Dedifferentiated amniotic fluid mesenchymal stem cell (primary cell): Measurements from ENCODE around the gene KRT20.
"Not testable (repeated sequence)": the region's sequence is repeated elsewhere in the genome, so short reads cannot be mapped to it uniquely, and the experiment has no call there.

ENCODE experiments used
- DNase-seq: peaks from one replicate; pipeline ENCODE4 v3.0.0-alpha.2; 2016; ENCODE audit errors: extremely low spot score

Gene KRT20

DNA sequence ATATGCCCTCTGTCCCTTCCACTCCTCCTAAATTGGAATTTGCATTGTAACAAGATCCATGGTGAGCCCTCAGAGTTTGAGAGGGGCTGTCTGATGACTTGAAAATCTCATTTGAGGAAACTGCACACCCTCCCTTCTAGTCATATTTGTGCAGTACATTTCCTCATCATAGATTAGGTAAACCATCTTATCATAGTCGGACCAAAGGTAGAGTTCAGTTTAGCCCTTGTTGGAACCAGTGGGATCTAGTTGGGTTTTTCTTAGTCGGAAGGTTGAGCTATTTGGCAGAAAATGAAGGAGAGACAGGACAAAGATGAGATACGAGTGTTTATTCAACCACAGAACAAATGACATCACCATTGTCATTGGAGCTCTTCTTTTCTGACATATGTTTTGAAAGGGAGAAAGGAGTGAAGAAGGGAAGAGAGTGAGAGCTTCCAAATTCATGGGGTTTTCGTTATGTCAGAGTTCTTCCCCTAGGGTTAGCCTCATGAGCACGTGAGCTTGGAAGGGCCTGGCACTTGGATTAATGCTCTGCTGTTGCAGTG is 15.8 kb upstream of the KRT20 start:
- DNase-seq = no peak

DNA sequence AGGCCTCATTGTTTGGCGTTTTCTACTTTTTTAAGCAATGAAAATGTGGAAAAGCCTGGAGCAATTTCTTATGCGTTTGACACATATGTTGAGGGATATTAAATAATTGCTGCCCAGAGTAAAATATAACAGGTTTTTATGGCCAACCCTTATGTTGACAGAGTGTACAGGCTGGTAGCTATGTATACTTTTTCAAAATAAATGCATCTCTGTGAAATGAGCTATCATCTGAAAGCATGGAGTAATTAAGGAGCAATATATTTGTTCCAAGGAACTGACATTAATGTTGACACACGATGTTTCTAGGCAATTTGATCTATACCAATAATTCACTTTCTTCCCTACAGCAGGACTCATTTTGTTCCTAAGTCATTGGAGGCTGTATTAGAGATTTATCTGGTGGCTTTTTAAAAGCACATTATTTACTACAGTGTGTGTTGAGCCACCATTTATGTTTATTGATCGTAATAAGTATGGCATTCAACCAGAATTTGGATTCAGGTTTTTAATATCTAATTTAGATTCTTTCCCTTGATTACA is 11.9 kb upstream of the KRT20 start:
- DNase-seq = no peak

DNA sequence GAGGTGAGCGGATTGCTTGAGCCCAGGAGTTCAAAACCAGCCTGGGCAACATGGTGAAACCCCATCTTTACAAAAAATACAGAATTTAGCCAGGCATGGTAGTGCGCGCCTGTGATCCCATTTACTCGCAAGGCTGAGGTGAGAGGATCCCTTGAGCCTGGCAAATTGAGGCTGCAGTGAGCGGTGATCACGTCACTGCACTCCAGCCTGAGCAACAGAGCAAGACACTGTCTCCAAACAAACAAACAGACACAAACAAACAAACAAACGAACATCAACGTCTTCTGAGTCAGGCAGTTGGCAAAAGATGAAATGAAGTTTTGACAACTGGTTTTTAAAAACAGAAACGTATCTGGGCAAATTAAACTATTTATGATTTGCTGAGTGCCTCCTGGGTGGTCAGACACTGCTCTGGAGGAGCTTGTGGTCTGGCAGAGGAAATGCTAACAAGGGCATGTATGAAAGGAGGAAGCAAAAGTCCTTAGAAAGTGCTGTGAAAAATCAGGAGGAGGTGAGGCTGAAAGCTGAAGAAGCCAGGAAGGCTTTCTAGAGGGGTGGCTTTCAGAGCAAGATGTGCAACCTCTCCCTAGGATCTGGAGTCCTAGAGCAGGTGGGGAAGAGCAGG is 10.2 kb upstream of the KRT20 start:
- no peak for DNase-seq

DNA sequence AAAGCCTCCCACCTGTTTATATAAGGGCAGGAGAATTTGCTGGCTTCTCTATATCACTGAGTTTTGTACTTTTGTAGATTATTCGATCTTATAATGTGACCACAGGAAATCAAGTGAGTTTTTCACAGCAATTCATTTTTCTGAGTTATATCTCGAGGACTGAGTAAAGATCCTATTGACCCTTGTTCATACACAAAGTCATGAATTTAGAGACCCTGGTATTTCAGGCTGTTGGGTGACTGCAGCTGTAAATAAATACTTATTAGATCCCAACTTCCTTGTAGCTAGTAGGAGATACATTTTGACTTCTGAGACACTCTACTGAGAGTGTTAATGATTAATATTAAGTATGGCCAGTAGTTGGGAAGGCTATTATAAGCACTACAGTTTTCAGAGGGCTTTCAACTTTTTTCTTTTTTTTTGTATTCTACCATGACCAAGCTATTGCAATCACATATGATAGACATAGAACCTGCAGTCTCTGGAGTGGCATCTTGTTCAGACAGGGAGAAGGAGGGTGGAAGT is 3.2 kb upstream of the KRT20 start:
- DNase-seq = no peak

DNA sequence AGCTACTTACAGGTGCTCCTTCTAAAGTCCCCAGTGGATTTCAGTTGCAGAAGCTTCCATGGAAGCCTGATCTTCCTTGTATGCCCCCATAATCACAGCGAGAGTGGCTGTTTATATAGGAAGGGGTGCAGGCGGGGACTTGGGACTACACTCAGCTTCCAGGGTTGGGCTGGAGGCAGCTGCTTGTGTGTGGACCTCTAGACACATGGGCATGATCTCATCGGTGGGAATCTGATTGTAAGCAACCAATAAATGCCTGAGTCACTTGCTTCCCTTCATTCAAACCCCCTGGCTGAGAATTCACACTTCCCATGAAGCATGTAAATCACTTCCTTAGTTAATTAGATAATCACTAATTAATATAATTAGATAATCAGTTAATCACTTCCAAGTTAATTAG is 1.0 kb upstream of the KRT20 start:
- DNase-seq = no peak

DNA sequence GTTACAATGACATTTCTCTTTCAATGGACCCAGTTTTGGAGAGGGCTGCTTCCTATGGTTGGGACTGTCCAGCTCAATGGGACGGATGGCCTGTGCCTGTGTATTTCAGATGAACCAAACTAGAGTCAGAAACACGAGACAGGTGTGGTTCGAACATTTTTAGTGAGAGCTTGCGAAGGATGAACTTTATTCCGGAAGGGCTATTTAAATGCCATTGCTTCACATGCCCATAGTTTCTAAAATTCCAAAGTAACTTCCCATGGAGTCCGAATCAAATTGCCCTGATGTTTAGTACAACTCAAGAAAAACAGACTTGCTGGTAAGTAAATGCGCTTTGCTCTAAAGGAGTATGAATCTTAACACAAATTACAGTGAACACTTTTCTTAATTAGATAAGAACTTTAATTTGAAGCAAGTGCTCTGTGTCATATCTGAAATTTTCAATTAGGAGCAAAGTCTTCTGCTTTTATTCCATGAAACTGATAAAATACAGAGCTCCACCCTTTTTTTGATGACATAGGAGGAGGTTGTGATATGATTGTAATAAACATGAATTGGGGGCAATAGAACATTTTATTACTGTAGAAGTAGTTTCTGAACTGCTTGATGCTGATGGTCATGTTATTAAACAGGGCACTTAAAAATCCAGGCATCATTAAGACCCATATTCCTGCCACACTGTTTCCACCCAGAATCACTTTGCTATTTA is 1.3 kb downstream of the KRT20 start:
- DNase-seq = no peak

DNA sequence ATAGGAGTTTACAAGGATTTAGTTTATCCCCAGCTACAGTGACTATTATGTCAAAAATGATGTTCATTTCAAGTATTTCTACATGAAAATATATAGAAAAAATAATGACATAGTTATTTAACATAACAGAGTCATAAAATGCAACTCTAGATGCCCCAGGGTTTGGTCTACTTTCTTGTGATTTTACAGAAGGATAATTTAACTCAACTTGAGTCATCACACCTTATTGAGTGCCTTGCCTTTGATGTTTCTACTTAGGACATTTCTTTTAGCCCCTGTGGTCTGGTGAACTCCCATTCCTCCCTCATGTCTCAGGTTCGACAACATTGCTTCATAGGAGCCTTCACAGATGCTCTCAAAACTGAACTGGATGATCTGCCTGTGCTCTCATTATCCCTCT is 2.0 kb downstream of the KRT20 start:
- DNase-seq = no peak

DNA sequence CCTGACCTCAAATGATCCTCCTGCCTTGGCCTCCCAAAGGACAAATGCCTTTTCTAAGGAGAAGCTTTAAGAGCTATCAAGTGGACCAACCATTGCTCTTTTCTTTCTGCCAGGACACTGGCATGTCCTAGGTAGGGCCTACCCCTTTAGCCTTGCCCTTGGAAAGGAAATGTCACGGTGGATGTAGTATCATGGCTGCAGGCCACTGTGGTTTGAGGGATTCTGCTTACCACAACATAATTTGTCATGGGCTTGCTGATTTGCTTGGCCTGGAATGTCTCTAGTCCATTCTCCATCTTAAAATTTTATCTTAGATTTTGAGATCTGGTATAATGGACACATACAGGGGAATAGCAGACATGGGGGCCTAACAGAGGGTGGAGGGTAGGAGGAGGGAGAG is 6.0 kb downstream of the KRT20 start:
- DNase-seq = no peak

DNA sequence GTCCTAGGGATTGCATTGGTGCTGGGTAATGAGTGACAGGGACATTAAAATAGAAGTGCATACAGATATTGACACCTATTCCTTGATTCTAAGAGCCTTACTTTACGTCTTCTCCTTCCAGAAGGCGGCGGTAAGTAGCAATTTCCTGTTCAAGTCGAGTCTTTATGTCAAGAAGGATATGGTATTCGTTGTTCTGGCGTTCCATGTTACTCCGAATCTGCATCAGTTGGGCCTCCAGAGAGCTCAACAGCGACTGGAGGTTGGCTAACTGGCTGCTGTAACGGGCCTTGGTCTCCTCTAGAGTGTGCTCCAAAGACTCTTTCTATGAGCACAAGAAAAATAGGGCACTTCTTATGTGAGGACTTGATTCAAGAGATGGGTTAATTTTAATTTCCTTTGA is 7.0 kb downstream of the KRT20 start:
- DNase-seq = no peak

DNA sequence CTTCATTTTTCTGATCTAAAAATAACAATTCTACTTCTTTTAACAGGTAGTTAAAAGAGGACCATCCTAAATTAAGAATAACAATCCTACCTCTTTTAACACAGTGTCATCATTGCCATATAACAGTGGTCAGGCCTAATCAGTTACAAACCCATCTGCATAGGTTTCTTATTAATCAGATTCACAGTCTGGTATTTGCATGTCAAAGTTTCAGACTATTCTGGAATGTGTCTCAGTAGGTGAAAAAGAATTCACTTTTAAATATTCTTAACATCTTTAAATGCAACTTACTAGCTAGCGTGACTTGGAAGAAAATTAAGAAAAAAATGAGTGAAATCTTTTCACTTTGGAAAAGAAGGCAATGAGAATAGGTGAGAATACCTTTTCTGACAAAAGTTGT is 11.2 kb downstream of the KRT20 start:
- no peak for DNase-seq

DNA sequence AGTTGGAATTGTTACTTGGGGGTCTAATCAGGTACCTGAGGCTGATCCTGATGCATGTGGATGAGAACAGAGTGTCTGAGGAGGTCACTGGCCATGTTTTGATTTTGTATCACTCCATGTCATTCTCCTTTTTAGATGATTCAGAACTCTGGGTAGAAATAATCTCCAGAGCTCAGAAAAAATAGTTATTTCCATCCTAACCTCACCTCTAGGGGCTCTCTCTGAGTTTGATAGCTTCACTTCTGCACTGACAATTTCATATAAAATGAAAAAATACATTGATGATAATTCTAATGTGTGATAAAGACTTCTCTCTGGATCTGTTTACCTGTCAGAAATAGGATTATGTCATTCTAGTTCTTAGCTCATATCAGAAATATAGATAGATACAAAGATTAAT is 11.8 kb downstream of the KRT20 start:
- no peak for DNase-seq

DNA sequence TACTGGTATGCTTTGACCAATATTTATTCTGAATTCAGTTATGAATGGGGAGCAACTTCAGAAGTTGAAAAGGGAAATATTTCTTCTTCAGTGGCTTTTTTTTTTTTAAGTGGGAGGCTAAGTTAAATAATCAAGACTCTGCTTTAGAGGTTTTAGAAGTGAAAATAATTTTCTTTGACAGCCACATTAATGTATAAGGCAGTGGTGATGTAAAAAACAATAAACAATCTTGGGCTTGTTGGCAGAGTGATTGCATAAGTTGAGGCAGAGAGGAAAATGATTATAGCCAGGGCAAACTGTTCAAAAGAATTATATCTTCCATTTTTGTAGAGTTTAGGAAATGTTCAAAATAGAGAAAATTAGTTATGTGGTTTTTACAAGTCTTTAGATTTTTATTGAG is 12.6 kb downstream of the KRT20 start:
- DNase-seq = no peak

DNA sequence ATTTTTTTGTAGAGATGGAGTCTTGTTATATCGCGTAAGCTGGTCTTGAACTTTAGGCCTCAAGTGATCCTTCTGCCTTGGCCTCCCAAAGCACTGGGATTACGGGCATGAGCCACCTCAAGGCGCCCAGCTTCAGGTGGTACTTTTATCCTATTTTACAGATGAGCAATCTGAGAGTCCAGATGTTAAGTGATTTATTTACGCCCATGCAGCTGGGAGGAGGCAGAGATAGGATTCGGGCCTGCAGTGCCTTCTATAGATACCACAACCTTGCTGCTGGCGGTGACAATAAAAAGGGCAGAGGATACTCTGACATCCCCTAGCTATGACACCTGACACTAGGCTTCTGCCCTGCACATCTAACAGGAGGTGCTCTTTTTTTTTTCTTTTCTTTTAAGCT is 13.7 kb downstream of the KRT20 start:
- DNase-seq = no peak

DNA sequence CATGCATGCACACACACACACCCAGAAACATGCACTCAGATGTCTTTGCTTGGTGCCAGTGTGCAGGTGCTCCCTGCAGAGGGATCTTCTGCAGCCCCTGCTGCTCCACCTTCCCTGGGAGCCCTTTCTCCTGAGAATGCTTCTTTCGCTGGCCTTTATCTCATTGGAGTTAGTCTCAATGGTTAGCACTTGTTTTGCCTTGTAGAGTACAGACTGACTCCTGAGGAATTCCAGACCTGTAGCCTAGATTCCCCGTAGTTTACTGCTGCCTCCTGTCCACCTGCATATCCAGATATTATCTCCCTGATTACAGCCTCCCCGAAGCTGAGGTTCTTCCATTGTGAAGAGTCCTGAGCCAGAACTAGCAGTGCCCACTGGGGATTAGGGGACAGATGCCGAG is 14.9 kb downstream of the KRT20 start:
- no peak for DNase-seq

DNA sequence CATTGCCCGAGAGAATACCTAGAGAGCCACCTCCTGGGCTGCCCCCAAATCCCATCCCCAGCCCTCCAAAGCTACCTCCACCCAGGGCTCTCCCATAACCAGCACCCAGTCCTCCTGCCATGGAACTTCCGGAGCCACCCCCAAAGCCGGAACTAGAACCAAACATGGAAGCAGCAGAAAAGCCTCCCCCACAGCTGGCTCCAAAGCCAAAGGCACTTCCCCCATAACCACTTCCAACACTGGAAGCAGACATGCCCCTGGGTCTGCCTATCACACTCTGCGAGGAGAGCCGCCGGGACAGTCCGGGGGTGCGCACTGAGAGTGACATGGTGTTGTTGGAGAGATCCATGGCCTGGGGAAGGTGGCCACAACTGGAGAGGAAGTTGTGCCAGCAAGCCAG is 18.2 kb downstream of the KRT20 start, which contains the start of gene KRT12:
TSS of gene KRT12 (minus strand) at position 386 of the 400 bp plus-strand sequence. CDS start at position 349, 37 bp downstream.
- DNase-seq = no peak

DNA sequence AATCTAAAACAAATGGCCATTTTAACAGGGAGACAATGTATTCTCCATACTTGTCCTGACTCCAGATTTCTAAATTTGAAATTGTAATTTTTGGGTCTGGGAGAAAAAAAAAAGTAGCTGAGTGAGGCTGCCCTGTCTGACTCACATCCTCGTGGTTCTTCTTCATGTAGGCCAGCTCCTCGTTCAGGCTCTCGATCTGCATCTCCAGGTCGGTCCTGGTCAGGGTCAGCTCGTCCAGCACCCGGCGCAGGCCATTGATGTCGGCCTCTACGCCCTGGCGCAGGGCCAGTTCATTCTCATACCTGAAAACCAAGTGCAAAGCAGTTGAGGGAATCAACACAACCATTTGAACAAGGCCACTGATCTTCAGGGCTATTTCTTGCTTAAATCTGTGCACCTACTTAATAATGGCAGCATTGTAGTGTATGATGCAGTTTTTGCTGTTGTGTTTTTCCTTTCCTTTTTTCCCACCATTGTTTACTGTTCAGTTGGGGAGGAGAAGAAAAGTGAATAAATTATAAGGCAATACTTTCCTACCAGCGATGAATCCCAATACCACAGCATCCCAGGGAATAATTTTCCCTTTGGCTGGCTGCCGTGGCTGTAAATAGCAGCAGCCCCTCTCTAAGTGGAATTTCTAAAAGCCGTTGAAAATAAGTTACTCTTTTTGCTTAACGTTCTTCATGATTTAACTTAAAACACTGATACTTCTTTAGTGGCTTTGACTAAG is 20.2 kb downstream of the KRT20 start:
- DNase-seq = no peak

DNA sequence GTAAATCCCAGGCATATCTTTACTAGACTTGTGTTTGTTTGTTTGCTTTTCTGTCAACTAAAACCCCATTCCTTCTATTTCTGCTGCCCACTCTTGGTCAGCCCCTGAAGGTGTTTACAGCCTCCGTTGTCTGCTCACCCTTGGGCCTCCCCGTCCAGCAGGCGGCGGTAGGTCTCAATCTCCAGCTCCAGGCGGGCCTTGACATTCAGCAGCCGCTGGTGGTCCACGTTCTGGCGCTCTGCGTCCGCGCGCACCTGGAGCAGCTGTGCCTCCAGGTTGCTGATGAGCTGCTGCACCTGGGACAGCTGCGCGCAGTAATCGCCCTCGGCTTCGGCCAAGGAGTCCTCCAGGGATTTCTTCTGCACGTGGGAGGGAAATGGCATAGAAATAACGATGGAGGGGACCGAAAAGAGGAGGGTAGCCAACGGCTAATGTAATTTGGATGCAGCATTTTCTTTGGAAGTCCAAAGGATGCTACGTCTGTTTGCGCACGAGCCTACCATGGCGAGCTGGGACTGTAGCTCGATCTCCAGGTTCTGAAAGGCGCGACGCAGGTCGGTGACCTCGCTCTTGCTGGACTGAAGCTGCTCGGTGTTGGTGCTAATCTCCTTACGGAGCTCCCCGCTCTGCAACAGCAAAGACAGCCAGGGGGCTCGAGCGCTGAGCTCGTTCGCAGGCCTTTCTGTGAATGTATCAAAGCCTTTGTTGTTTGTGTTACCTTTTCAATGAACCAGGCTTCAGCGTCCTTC is 21.9 kb downstream of the KRT20 start:
- no peak for DNase-seq

DNA sequence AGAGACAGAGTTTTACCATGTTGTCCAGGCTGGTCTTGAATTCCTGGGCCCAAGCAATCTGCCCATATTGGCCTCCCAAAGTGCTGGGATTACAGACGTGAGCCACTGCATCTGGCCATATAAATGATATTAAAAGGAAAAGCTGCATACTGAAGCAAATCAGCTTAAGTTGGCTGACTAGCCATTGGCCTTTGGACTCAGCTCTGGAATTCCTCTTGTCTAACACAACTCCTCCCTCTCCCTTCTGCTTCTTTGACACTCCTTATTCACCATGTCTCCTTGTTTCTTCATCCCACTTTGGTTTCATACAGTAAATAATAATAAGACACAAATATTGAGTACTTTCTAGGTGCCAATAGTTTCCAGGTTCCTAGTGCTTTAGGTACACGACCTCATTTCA is 25.5 kb downstream of the KRT20 start:
- DNase-seq = no peak

DNA sequence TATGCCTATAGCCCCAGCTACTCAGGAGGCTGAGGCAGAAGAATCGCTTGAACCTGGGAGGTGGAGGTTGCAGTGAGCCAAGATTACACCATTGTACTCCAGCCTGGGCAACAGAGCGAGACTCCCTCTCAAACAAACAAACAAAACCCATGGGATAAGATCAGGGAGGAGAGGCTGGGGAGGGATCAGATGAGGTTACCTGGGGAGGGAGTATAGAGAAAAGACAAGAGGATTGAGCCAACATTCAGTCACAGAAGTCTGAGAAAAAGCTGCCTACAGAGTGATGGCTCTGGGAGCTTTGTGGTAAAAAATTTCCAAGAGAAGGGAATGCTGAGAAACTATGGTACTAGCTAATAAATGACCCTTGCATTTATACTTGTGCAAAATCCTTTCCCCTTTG is 26.4 kb downstream of the KRT20 start:
- DNase-seq = not testable (repeated sequence)

DNA sequence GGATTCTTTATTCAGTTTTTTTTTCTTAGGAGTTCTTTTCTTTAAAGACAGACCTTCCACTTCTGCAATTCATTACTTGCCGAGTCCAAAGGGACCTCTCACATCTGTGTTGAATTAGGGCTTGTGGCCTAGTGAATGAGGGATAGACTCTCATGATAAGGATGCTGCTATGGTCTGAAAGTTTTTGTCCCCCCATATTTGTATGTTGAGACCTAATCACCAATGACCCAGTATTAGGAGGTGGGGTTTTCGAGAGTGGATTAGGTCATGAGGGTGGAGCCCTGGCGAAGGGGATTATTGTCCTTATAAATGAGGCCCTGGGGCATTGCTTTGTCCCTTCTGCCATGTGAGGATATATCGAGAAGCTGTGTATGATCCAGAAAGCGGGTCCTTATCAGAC is 27.5 kb downstream of the KRT20 start:
- DNase-seq = peak; percentile 53

DNA sequence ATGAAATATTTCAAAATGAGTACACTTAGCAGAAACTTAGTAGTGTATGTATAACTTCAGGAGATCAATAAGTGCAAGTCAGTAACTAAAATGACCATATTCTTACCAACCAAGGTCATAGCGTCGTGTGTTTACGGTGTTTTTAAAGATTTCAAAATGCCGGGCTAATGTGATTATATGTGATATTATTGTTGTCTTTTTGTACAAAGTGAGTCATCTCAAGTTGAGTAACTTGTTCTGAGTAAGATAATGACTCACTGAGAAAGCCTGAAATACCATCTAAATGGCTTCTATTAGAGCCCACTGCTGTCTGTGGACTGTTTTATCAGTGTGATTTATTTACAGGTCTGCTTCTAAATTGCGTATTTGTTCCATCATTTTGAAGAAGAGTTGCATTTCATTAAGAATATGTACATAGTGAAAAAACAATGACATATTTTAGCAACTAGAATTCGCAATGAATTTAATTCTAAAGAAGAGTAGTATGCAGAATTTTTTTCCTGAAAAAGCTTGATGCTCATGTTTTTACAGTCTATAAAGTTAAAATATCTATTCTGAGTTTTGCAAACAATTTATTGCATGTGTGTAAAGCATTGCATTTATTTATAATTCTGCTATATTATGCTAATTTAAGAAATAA is 30.7 kb downstream of the KRT20 start:
- DNase-seq = peak; percentile 87
